Panc1 (cell line): ENCODE measurements around the gene MAMLD1. TPM values are rescaled to one million over a fixed set of nuclear protein-coding genes. Genes with fewer than 3 reads are reported as not detected.

Experiments used
- ATAC-seq: fragments of 200-7000 bp; cut with Tn5 transposase; 2 replicates; pipeline ENCODE4 v1.9.1; 2020; ENCODE audit warnings: mild to moderate bottlenecking, moderate library complexity
- BruUV-seq: library from RNA; stranded (reverse); fragments of 400-500 nt; replicated peaks from 2 replicates; lab custom pipeline; 2021; lab: Mats Ljungman, UMichigan
- CTCF ChIA-PET: fragments of 300-600 bp; sonication (Branson Sonifier 250); formaldehyde crosslinking; loops from one replicate; lab custom pipeline; 2022; ENCODE audit warnings: antibody characterized with exemption; lab: Charles Lee
- POLR2A ChIA-PET: fragments of 300-600 bp; sonication (Branson Sonifier 250); formaldehyde crosslinking; loops from one replicate; lab custom pipeline; 2022; ENCODE audit warnings: antibody characterized with exemption; lab: Charles Lee
- DNase-seq: peaks from one replicate; pipeline ENCODE4 v3.0.0-alpha.2; 2010; ENCODE audit warnings: low read depth, low spot score
- H3K27ac ChIP-seq: 2 replicates; pipeline ENCODE4 v1.5.1; 2011; ENCODE audit warnings: mild to moderate bottlenecking, low read length, inconsistent platforms
- H3K27me3 ChIP-seq: fragments of 200-500 bp; sonication (Bioruptor generic); 2 replicates; pipeline ENCODE4 v1.6.0; 2014; ENCODE audit warnings: low read length, inconsistent platforms; ENCODE audit not compliant: control insufficient read depth, insufficient read depth
- H3K36me3 ChIP-seq: fragments of 200-500 bp; sonication (Bioruptor generic); 2 replicates; pipeline ENCODE4 v1.5.1; 2014; ENCODE audit warnings: inconsistent platforms, mild to moderate bottlenecking, low read length, moderate library complexity; ENCODE audit not compliant: control insufficient read depth, insufficient read depth
- H3K4me1 ChIP-seq: 2 replicates; pipeline ENCODE4 v1.5.1; 2011; ENCODE audit warnings: inconsistent platforms, mild to moderate bottlenecking, low read length, moderate library complexity; ENCODE audit not compliant: control insufficient read depth, insufficient read depth
- H3K4me3 ChIP-seq, 2 experiments: 2 replicates each; pipeline ENCODE4 v1.5.1; 2011 to 2012; ENCODE audit warnings: low read depth in 2 of 2, low read length in 2 of 2, mild to moderate bottlenecking in 2 of 2, inconsistent platforms in 1 of 2, moderate library complexity in 1 of 2
- H3K9me3 ChIP-seq: fragments of 200-500 bp; sonication (Bioruptor generic); 2 replicates; pipeline ENCODE4 v1.5.1; 2014; ENCODE audit warnings: low read depth, mild to moderate bottlenecking, inconsistent platforms, low read length, moderate library complexity; ENCODE audit not compliant: control insufficient read depth, insufficient read depth
- CTCF ChIP-seq: fragments of 450-650 bp; IDR thresholded peaks from 2 replicates; pipeline ENCODE4 v1.5.1; 2017; ENCODE audit warnings: mild to moderate bottlenecking
- POLR2AphosphoS5 ChIP-seq: IDR thresholded peaks from 2 replicates; pipeline ENCODE4 v1.6.1; 2012; ENCODE audit warnings: mild to moderate bottlenecking, low read depth, low read length, moderate library complexity
- REST ChIP-seq, 2 experiments: IDR thresholded peaks; 2 replicates each; pipeline ENCODE4 v1.6.1; 2011 to 2012; ENCODE audit warnings: low read depth in 2 of 2, control low read depth in 1 of 2, low read length in 1 of 2, mild to moderate bottlenecking in 1 of 2, moderate library complexity in 1 of 2; ENCODE audit not compliant: insufficient read depth in 1 of 2
- SIN3A ChIP-seq: IDR thresholded peaks from 2 replicates; pipeline ENCODE4 v1.6.1; 2012; ENCODE audit warnings: low read depth, mild to moderate bottlenecking, low read length, moderate library complexity, borderline replicate concordance; ENCODE audit not compliant: insufficient read depth
- TCF7L2 ChIP-seq: IDR thresholded peaks from 2 replicates; pipeline ENCODE4 v1.6.1; 2011; ENCODE audit warnings: mild to moderate bottlenecking, low read depth, low read length, inconsistent platforms
- in situ Hi-C: cut with HindIII; loops from 2 replicates; pipeline ENCODE4 v1.10.0; 2016; ENCODE audit warnings: low sequenced_read_pairs, low pct_unique_long_range_greater_than_20kb
- intact Hi-C: fragments of 100-400 bp; cut with micrococcal nuclease; formaldehyde crosslinking; loops from one replicate; pipeline ENCODE4 v1.10.0; 2022; ENCODE audit not compliant: unreplicated experiment
- total RNA-seq: library from RNA; stranded (reverse); gene quantifications from one replicate; pipeline ENCODE4 v1.2.1, GENCODE V29; 2021; ENCODE audit not compliant: unreplicated experiment

MAMLD1 gene
- total RNA-seq, 1 experiment from 2014 or later, result 2.1 TPM

- in situ Hi-C loops, result no loop called here
- ATAC-seq, result no peak
- no peaks in the 10 kb centered on the region for H3K36me3 ChIP-seq
- no peaks in the 10 kb centered on the region for H3K27me3 ChIP-seq
- H3K27ac ChIP-seq, result no peak overlapping the region
- BruUV-seq, result no TSS peak
- no peak overlapping the region for H3K4me3 ChIP-seq
- H3K9me3 ChIP-seq, result no peaks in the 10 kb centered on the region
- intact Hi-C loops, result no loop called here
- no peaks in the 10 kb centered on the region for H3K4me1 ChIP-seq
- ChIA-PET POLR2A (no interaction called here), CTCF (no interaction called here)
- DNase-seq, result no peak
- no peak for TF ChIP-seq SIN3A
- no peak for TF ChIP-seq POLR2AphosphoS5
- TF ChIP-seq TCF7L2, result no peak
- no peak for TF ChIP-seq REST (IDR thresholded peaks at IDR 0.05; ENCODE audit: insufficient read depth in 1 of 2, low read depth in 2 of 2, low read length in 1 of 2)
- TF ChIP-seq CTCF, result no peak
Observed at GRCh38 chrX:150438165-150438564, 75.0 kb downstream of the MAMLD1 start.

GRCh38 chrX:150446151-150446550 lies 83.0 kb downstream of the MAMLD1 start:
- ATAC-seq, result no peak
- in situ Hi-C loops, result no loop called here
- no peak for TF ChIP-seq REST (IDR thresholded peaks at IDR 0.05; ENCODE audit: insufficient read depth in 1 of 2, low read depth in 2 of 2, low read length in 1 of 2)
- no peak for DNase-seq
- Histone ChIP-seq H3K9me3 (no peaks in the 10 kb centered on the region), H3K27me3 (no peaks in the 10 kb centered on the region), H3K4me3 (no peak overlapping the region), H3K36me3 (no peaks in the 10 kb centered on the region), H3K27ac (no peak overlapping the region), H3K4me1 (no peaks in the 10 kb centered on the region)
- ChIA-PET CTCF (no interaction called here), POLR2A (no interaction called here)
- BruUV-seq, result no TSS peak
- intact Hi-C loops, result no loop called here
